Hepatocyte (in vitro differentiated cells): ENCODE results near the gene APOA1. TPM values are rescaled to one million over a fixed set of nuclear protein-coding genes. Genes with fewer than 3 reads are reported as not detected.

Experiments
- DNase-seq: peaks from one replicate; pipeline ENCODE4 v3.0.0-alpha.2; 2016; ENCODE audit warnings: low spot score
- H2AFZ ChIP-seq: fragments of 200-600 bp; sonication (generic); 2 replicates; pipeline ENCODE4 v1.6.0; 2016; ENCODE audit warnings: antibody characterized with exemption, mild to moderate bottlenecking
- H3K27ac ChIP-seq: fragments of 200-600 bp; sonication (generic); 2 replicates; pipeline ENCODE4 v1.5.1; 2016; ENCODE audit warnings: mild to moderate bottlenecking
- H3K27me3 ChIP-seq: fragments of 200-600 bp; sonication (generic); 2 replicates; pipeline ENCODE4 v1.6.1; 2016
- H3K36me3 ChIP-seq: fragments of 200-600 bp; sonication (generic); replicated peaks from 2 replicates; pipeline ENCODE4 v1.5.1; 2016; ENCODE audit warnings: low read depth; ENCODE audit not compliant: insufficient read depth
- H3K4me1 ChIP-seq: fragments of 200-600 bp; sonication (generic); 2 replicates; pipeline ENCODE4 v1.5.1; 2016; ENCODE audit warnings: mild to moderate bottlenecking, moderate library complexity; ENCODE audit not compliant: insufficient read depth
- H3K4me2 ChIP-seq: fragments of 200-600 bp; sonication (generic); 2 replicates; pipeline ENCODE4 v1.6.0; 2016
- H3K4me3 ChIP-seq: fragments of 200-600 bp; sonication (generic); 2 replicates; pipeline ENCODE4 v1.5.1; 2016; ENCODE audit warnings: mild to moderate bottlenecking
- H3K79me2 ChIP-seq: fragments of 200-600 bp; sonication (generic); 2 replicates; pipeline ENCODE4 v1.6.0; 2017; ENCODE audit warnings: mild to moderate bottlenecking
- H3K9me2 ChIP-seq: fragments of 200-600 bp; sonication (generic); replicated peaks from 2 replicates; pipeline ENCODE4 v1.6.0; 2017; ENCODE audit warnings: mild to moderate bottlenecking; ENCODE audit not compliant: insufficient read depth
- H3K9me3 ChIP-seq: fragments of 200-600 bp; sonication (generic); 2 replicates; pipeline ENCODE4 v1.5.1; 2016; ENCODE audit warnings: low read depth, mild to moderate bottlenecking
- H4K20me1 ChIP-seq: fragments of 200-600 bp; sonication (generic); 2 replicates; pipeline ENCODE4 v1.6.0; 2016; ENCODE audit warnings: mild to moderate bottlenecking; ENCODE audit not compliant: insufficient read depth, poor library complexity, severe bottlenecking
- CTCF ChIP-seq: fragments of 200-600 bp; sonication (generic); IDR thresholded peaks from 2 replicates; pipeline ENCODE4 v1.5.1; 2016; ENCODE audit warnings: antibody characterized with exemption, mild to moderate bottlenecking; ENCODE audit not compliant: poor library complexity
- EZH2 ChIP-seq: fragments of 200-600 bp; sonication (generic); IDR thresholded peaks from 2 replicates; pipeline ENCODE4 v1.6.1; 2016; ENCODE audit warnings: antibody characterized with exemption, mild to moderate bottlenecking, borderline replicate concordance
- EZH2phosphoT487 ChIP-seq: fragments of 200-600 bp; sonication (generic); IDR thresholded peaks from one replicate; pipeline ENCODE4 v1.6.1; 2018; ENCODE audit warnings: antibody characterized with exemption, mild to moderate bottlenecking, low read depth, moderate library complexity; ENCODE audit not compliant: unreplicated experiment, severe bottlenecking
- WGBS: methylation state at CpG from one replicate; pipeline ENCODE4 v1.1.6; 2016; ENCODE audit warnings: low lambda C conversion rate; ENCODE audit errors: missing lambda C conversion rate; 5-methylcytosine and 5-hydroxymethylcytosine counted together
- polyA plus RNA-seq: library from polyadenylated mRNA; unstranded; fragments of >200 nt; fragmentation: Nextera tagmentation; extraction: Ambion mirVana; gene quantifications from 2 replicates; pipeline ENCODE4 v1.2.1, GENCODE V29; 2016
- total RNA-seq: library from RNA; depleted of rRNA; stranded (reverse); fragments of >200 nt; gene quantifications from 2 replicates; pipeline ENCODE4 v1.2.3, GENCODE V29; 2014

Gene APOA1
- total and polyA plus RNA-seq, 2 experiments from 2014 or later, result 4,253 to 7,624 TPM

GRCh38 chr11:116853461-116854073, 16.1 kb upstream of the APOA1 start:
- Histone ChIP-seq H3K27me3 (no peaks in the 10 kb centered on the region), H3K79me2 (no peaks in the 10 kb centered on the region), H3K4me1 (peaks cover 29% of the 10 kb centered on the region), H3K9me2 (no peaks in the 10 kb centered on the region), H3K27ac (peak overlapping the region; percentile 72), H3K4me3 (no peak overlapping the region), H3K36me3 (no peaks in the 10 kb centered on the region), H3K4me2 (no peak overlapping the region), H4K20me1 (no peaks in the 10 kb centered on the region), H3K9me3 (no peaks in the 10 kb centered on the region), H2AFZ (no peak overlapping the region)
- peak; percentile 45 for DNase-seq
- TF ChIP-seq EZH2 (no peak), EZH2phosphoT487 (no peak), CTCF (no peak)
- 93% methylated on average over 6 of the region's 6 CpGs for WGBS

GRCh38 chr11:116852261-116853031, 15.0 kb upstream of the APOA1 start:
- 60% methylated on average over 5 of the region's 5 CpGs for WGBS
- Histone ChIP-seq H3K79me2 (no peaks in the 10 kb centered on the region), H4K20me1 (no peaks in the 10 kb centered on the region), H3K27me3 (no peaks in the 10 kb centered on the region), H3K27ac (peak overlapping the region; percentile 78), H3K4me1 (peaks cover 29% of the 10 kb centered on the region), H3K36me3 (no peaks in the 10 kb centered on the region), H3K9me3 (no peaks in the 10 kb centered on the region), H3K4me2 (peak overlapping the region; percentile 21), H3K9me2 (no peaks in the 10 kb centered on the region), H3K4me3 (no peak overlapping the region), H2AFZ (no peak overlapping the region)
- TF ChIP-seq CTCF, result no peak
- TF ChIP-seq EZH2phosphoT487, result no peak
- TF ChIP-seq EZH2, result no peak
- DNase-seq, result peak; percentile 58

- no peaks in the 10 kb centered on the region for H3K27me3 ChIP-seq
- H3K36me3 ChIP-seq, result no peaks in the 10 kb centered on the region
- no peak overlapping the region for H3K4me3 ChIP-seq
- peaks cover 29% of the 10 kb centered on the region for H3K4me1 ChIP-seq
- no peaks in the 10 kb centered on the region for H3K79me2 ChIP-seq
- H4K20me1 ChIP-seq, result no peaks in the 10 kb centered on the region
- DNase-seq, result no peak
- TF ChIP-seq EZH2phosphoT487 (no peak), EZH2 (no peak), CTCF (no peak)
- H3K9me2 ChIP-seq, result no peaks in the 10 kb centered on the region
- WGBS, result 95% methylated on average over 7 of the region's 7 CpGs
- no peaks in the 10 kb centered on the region for H3K9me3 ChIP-seq
- H3K27ac ChIP-seq, result peak overlapping the region; percentile 78
- H3K4me2 ChIP-seq, result peak overlapping the region; percentile 21
- no peak overlapping the region for H2AFZ ChIP-seq
These were observed 14.2 kb upstream of the APOA1 start for GRCh38 chr11:116851626-116852025.
